Ovary (tissue), 3 donors: ENCODE data around the gene DUSP16.

Source experiments
- CTCF ChIP-seq, 3 donors: fragments of 450-650 bp in 2 of 3; fragments of 200-600 bp in 1 of 3; IDR thresholded peaks; one replicate each; pipeline versions ENCODE4 v1.5.1 to v1.8.0; 2016 to 2022; ENCODE audit warnings: antibody characterized with exemption in 3 of 3, mild to moderate bottlenecking in 1 of 3
- EP300 ChIP-seq: sonication (generic); formaldehyde crosslinking; IDR thresholded peaks from one replicate; pipeline ENCODE4 v1.6.1; 2017; ENCODE audit warnings: antibody characterized with exemption
- POLR2A ChIP-seq: fragments of 450-650 bp; IDR thresholded peaks from one replicate; pipeline ENCODE4 v1.6.1; 2017; ENCODE audit warnings: antibody characterized with exemption, mild to moderate bottlenecking, moderate library complexity
- donor health status: DM: no; HTN: no; CAD: no.

DNA sequence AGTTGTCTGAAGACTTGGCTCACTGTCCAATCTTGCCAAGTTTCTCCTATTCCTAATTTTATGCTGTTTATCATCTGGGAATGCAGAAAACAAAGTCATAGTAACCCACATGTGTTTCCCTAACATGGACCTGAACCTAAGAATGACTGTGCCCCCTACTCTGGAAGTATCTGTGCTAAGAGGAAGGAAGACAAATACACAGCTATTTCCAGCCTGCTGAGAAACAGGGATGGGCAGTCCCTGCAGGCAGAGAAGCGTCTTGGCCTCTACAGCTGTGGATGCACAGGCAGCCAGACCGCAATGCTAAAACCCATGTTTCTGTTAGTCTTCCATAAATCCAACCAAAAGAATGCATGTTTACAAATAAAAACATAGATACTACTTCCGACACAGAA, 56.2 kb downstream of the DUSP16 start:
- TF ChIP-seq CTCF (IDR thresholded peaks at IDR 0.05) (no peak), POLR2A (no peak), EP300 (no peak)
